HepG2 (cell line): ENCODE results near the gene CA9. TPM values are rescaled to one million over a fixed set of nuclear protein-coding genes. Genes with fewer than 3 reads are reported as not detected.
A peak's percentile ranks its signal among the peaks of the same experiment; 100 is the strongest.

Experiments used
- ARID5B ChIP-seq: IDR thresholded peaks from 2 replicates; pipeline ENCODE4 v1.4.0; 2020; ENCODE audit warnings: mild to moderate bottlenecking, missing genetic modification reagents
- BRF2 ChIP-seq: sonication (generic); formaldehyde crosslinking; IDR thresholded peaks from 2 replicates; pipeline ENCODE4 v1.8.1; 2022; ENCODE audit warnings: mild to moderate bottlenecking, missing genetic modification reagents
- EP300 ChIP-seq, 3 experiments: sonication (generic) in 1 of 3; formaldehyde crosslinking in 1 of 3; IDR thresholded peaks; 2 replicates each; pipeline versions ENCODE4 v1.5.1 to v1.6.1; 2011 to 2020; ENCODE audit warnings: low read depth in 2 of 3, low read length in 2 of 3, borderline replicate concordance in 1 of 3, improper control_type of control experiment in 1 of 3, mild to moderate bottlenecking in 1 of 3, missing genetic modification reagents in 1 of 3, moderate library complexity in 1 of 3
- FOXA3 ChIP-seq: IDR thresholded peaks from 2 replicates; pipeline ENCODE4 v1.6.1; 2016; ENCODE audit warnings: missing genetic modification reagents, missing compliant biosample characterization
- HDAC2 ChIP-seq: sonication (generic); formaldehyde crosslinking; IDR thresholded peaks from 2 replicates; pipeline ENCODE4 v1.4.0; 2020; ENCODE audit warnings: missing genetic modification reagents
- HES4 ChIP-seq: sonication (generic); formaldehyde crosslinking; IDR thresholded peaks from 2 replicates; pipeline ENCODE4 v1.9.0; 2021; ENCODE audit warnings: mild to moderate bottlenecking, missing genetic modification reagents, borderline replicate concordance
- HNF4A ChIP-seq: sonication (generic); formaldehyde crosslinking; IDR thresholded peaks from 2 replicates; pipeline ENCODE4 v1.4.0; 2020; ENCODE audit warnings: missing genetic modification reagents
- KDM2A ChIP-seq: sonication (generic); formaldehyde crosslinking; IDR thresholded peaks from 2 replicates; pipeline ENCODE4 v1.4.0; 2020; ENCODE audit warnings: low read depth, missing genetic modification reagents, borderline replicate concordance
- KLF6 ChIP-seq: IDR thresholded peaks from 2 replicates; pipeline ENCODE4 v1.8.0; 2016; ENCODE audit warnings: missing biosample characterization, missing genetic modification reagents
- LCORL ChIP-seq, 2 experiments: fragments of 450-650 bp in 1 of 2; sonication (generic) in 1 of 2; formaldehyde crosslinking in 1 of 2; IDR thresholded peaks; 2 replicates each; pipeline versions ENCODE4 v1.5.0 to v1.6.1; 2017 to 2020; ENCODE audit warnings: antibody characterized with exemption in 1 of 2, missing genetic modification reagents in 1 of 2
- NR2F2 ChIP-seq: IDR thresholded peaks from 2 replicates; pipeline ENCODE4 v1.6.1; 2012; ENCODE audit warnings: low read depth, inconsistent platforms, borderline replicate concordance
- SRY ChIP-seq: sonication (generic); formaldehyde crosslinking; IDR thresholded peaks from 2 replicates; pipeline ENCODE4 v1.8.0; 2022; ENCODE audit warnings: mild to moderate bottlenecking, missing genetic modification reagents
- WIZ ChIP-seq: sonication (generic); formaldehyde crosslinking; IDR thresholded peaks from 2 replicates; pipeline ENCODE4 v1.5.1; 2020; ENCODE audit warnings: mild to moderate bottlenecking, missing genetic modification reagents
- XBP1 ChIP-seq: sonication (generic); formaldehyde crosslinking; IDR thresholded peaks from 2 replicates; pipeline ENCODE4 v1.5.0; 2020; ENCODE audit warnings: missing genetic modification reagents
- ZMAT3 ChIP-seq: sonication (generic); formaldehyde crosslinking; conservative IDR thresholded peaks from 2 replicates; pipeline ENCODE4 v1.7.0; 2021; ENCODE audit warnings: missing genetic modification reagents
- ZNF251 ChIP-seq: sonication (generic); formaldehyde crosslinking; IDR thresholded peaks from 2 replicates; pipeline ENCODE4 v1.9.0; 2021; ENCODE audit warnings: mild to moderate bottlenecking, missing genetic modification reagents
- ZNF329 ChIP-seq: sonication (generic); formaldehyde crosslinking; IDR thresholded peaks from 2 replicates; pipeline ENCODE4 v1.9.0; 2021; ENCODE audit warnings: low read depth, mild to moderate bottlenecking, missing genetic modification reagents
- ZNF550 ChIP-seq: sonication (generic); formaldehyde crosslinking; IDR thresholded peaks from 2 replicates; pipeline ENCODE4 v1.4.0; 2020; ENCODE audit warnings: mild to moderate bottlenecking, missing genetic modification reagents, borderline replicate concordance
- ZNF616 ChIP-seq: sonication (generic); formaldehyde crosslinking; IDR thresholded peaks from 2 replicates; pipeline ENCODE4 v1.5.0; 2020; ENCODE audit warnings: low read depth, mild to moderate bottlenecking, missing genetic modification reagents
- ZNF703 ChIP-seq: sonication (generic); formaldehyde crosslinking; IDR thresholded peaks from 2 replicates; pipeline ENCODE4 v1.5.1; 2020; ENCODE audit warnings: missing genetic modification reagents, mild to moderate bottlenecking, moderate library complexity, borderline replicate concordance
- polyA plus RNA-seq, 8 experiments: library from polyadenylated mRNA; depleted of rRNA in 3 of 8; stranded (reverse) in 7 of 8; unstranded in 1 of 8; fragments of >200 nt; fragmentation: Illumina TruSeq in 4 of 8; extraction: Trizol in 4 of 8; gene quantifications; 2 replicates each; pipeline versions ENCODE4 v1.2.1 to v1.2.3, GENCODE V29; 2011 to 2016; ENCODE audit warnings: low read depth in 4 of 8, missing spikeins in 1 of 8, mixed read lengths in 1 of 8; ENCODE audit not compliant: insufficient read depth in 1 of 8
- total RNA-seq, 5 experiments: library from RNA; depleted of rRNA; stranded (reverse); fragments of >200 nt; fragmentation: Illumina TruSeq; extraction: Trizol; gene quantifications; 2 replicates each; pipeline ENCODE4 v1.2.3, GENCODE V29; 2016; ENCODE audit warnings: low read depth in 1 of 5

The CA9 gene
- total and polyA plus RNA-seq, 2 of the 13 experiments (the other 11 are each of a cell fraction or from before 2014, with no cell fraction given) = 0.13 to 152 TPM

GRCh38 chr9:35728041-35728971, 54.6 kb downstream of the CA9 start (continued):
- no peak for TF ChIP-seq ZNF329 (CRISPR knock-in tag)
- TF ChIP-seq ARID5B = peak; percentile 47
- peak; percentile 53; the same call in 1 of the 2 replicates for TF ChIP-seq HDAC2
- TF ChIP-seq FOXA3 (CRISPR knock-in tag) = peak; percentile 17; the same call in 1 of the 2 replicates
- peak; percentile 46; the same call in 1 of the 2 replicates for TF ChIP-seq NR2F2
- TF ChIP-seq ZNF550 (CRISPR knock-in tag) = no peak
- TF ChIP-seq HES4 (CRISPR knock-in tag) = no peak
- TF ChIP-seq HNF4A = peak; percentile 77
- no peak for TF ChIP-seq KDM2A (CRISPR knock-in tag)
- no peak for TF ChIP-seq XBP1 (CRISPR knock-in tag)
- no peak for TF ChIP-seq ZNF703
- no peak for TF ChIP-seq SRY (CRISPR knock-in tag)
- no peak for TF ChIP-seq ZMAT3 (CRISPR knock-in tag)
- TF ChIP-seq BRF2 = no peak
- no peak for TF ChIP-seq ZNF251 (CRISPR knock-in tag)
- TF ChIP-seq LCORL (IDR thresholded peaks at IDR 0.05) = no peak
- peak; percentile 17; the same call in 1 of the 2 replicates for TF ChIP-seq LCORL (CRISPR knock-in tag; IDR thresholded peaks at IDR 0.05)
- TF ChIP-seq ZNF616 (CRISPR knock-in tag) = 0 out of 2 replicates have a peak, but pooled peaks have one; percentile 42
- 0 out of 2 replicates have a peak, but pooled peaks have one; percentile 42 for TF ChIP-seq WIZ
- peak in 1 of 2 experiments; percentile 63; a peak in 2 of 4 replicates for TF ChIP-seq EP300 (IDR thresholded peaks at IDR 0.05; ENCODE audit: low read depth in 2 of 2, low read length in 2 of 2)
- TF ChIP-seq EP300 (CRISPR knock-in tag; IDR thresholded peaks at IDR 0.05; ENCODE audit: borderline replicate concordance) = peak; percentile 66; the same call in 1 of the 2 replicates
- no peak for TF ChIP-seq KLF6 (CRISPR knock-in tag)
